DMS153 treated with DMSO at 0.1 percent for 48 hours (cell line): ENCODE results near the gene AHSA1.

Experiments used
- DNase-seq: peaks from one replicate; lab custom pipeline; 2025; ENCODE audit not compliant: unreplicated experiment; lab: John Stamatoyannopoulos, UW

Gene AHSA1

DNA sequence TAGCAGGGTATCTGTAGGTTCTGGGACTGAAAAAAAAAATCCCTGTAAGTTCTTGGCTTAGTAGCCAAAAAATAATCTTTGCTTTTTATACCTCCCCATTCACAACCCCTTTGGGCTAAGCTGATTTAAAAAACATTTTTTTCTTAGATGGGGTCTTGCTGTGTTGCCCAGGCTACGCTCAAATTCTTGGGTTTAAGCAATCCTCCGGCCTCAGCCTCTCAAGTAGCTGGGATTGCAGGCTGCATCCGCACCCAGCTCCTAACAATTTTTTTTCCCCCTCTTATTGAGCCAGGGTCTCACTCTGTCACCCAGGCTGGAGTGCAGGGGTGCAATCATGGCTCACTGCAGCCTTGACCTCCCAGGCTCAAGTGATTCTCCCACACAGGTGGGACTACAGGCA, 49.9 kb downstream of the AHSA1 start:
- DNase-seq, result no peak

DNA sequence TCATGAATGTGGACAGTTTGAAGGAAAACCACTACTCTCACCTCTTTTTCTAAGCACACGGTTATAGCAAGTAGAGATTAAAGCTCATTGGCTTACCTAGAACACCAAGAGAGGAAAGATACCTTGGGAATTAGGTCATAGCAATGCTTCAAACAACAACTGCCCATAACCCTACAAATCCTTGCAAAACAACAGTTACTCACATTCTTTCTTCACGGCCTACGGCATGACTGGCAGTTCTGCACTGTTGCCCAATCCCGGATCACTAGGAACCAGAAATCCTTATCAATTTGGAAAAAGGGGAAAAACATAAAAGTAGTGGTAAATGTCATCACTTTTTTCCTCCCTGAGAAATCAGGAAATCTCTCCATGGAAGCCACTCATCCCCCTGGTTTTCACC, 50.4 kb downstream of the AHSA1 start:
- no peak for DNase-seq

DNA sequence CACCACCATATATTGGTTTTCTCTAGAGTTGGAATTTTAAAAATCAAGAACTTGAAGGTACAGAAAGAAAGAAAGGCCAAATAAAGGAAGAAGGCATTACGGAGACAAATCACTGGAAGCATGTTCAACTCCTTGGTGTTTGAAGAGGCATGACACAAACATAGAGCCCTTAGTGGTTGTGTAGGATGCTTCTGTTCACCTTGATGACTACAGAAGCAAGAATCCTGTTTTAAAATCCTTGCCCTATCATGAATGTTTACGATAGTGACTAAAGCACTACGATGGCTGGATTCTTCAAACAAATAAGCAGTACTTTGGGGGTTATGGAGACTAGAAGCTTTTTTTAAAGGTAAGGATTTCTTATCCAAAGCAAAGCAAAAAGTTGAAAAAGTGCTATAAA, 51.0 kb downstream of the AHSA1 start:
- DNase-seq, result no peak

GRCh38 chr14:77509366-77509765, 51.5 kb downstream of the AHSA1 start:
- no peak for DNase-seq

DNA sequence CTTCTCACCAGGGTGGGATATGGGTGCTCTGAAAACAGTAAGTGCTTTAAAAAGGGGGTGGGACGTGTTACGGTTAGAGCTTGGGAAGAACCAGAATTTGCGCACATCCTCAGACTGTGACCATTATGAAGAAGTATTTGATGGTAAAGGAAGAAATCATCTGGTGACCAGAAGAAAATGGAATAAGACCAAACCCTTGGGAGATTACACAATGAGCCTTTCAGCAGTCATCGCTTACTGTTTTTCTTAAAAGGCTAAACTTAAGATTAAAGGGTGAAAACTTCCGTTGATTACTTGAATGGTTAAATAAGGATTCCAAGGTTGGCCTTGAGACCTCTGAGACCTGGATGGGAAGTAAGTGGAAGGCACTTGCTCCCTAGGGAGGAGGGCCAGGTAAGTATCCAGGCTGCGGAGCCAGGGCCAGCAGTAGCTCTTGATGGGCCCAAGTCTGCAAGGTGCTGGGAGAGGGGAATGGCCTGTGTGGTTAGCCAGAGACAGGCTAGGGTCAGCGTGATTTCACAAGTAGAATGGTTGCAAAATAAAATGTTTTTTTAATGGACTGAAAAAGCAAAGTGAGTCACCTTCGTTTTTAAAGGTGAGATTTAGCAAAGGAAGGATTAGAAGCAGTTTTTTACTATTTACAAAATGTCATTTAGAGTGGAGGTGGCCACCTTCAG, 53.7 kb downstream of the AHSA1 start:
- DNase-seq, result no peak

- no peak for DNase-seq
Measured at GRCh38 chr14:77516126-77516525, 58.2 kb downstream of the AHSA1 start.
